Upper lobe of left lung (tissue), 4 donors: Measurements from ENCODE around the gene HS3ST5.

Source experiments
- CTCF ChIP-seq, 6 experiments: fragments of 450-650 bp in 4 of 6; fragments of 200-600 bp in 2 of 6; sonication (generic) in 2 of 6; IDR thresholded peaks; one replicate each; pipeline ENCODE4 v1.5.1; 2016 to 2019; ENCODE audit warnings: antibody characterized with exemption in 6 of 6
- EP300 ChIP-seq, 4 donors: sonication (generic); formaldehyde crosslinking; IDR thresholded peaks; one replicate each; pipeline ENCODE4 v1.5.1; 2017; ENCODE audit warnings: antibody characterized with exemption in 4 of 4, control low read depth in 2 of 4
- POLR2A ChIP-seq, 4 donors: fragments of 450-650 bp; IDR thresholded peaks; one replicate each; pipeline ENCODE4 v1.5.1; 2016 to 2017; ENCODE audit warnings: antibody characterized with exemption in 4 of 4, mild to moderate bottlenecking in 2 of 4
- POLR2AphosphoS5 ChIP-seq, 2 donors: sonication (generic); formaldehyde crosslinking; IDR thresholded peaks; one replicate each; pipeline ENCODE4 v1.5.1; 2017; ENCODE audit warnings: antibody characterized with exemption in 2 of 2

GRCh38 chr6:114052141-114052540, 290.7 kb downstream of the HS3ST5 start:
- TF ChIP-seq POLR2A (IDR thresholded peaks at IDR 0.05) (no peak), CTCF (IDR thresholded peaks at IDR 0.05) (no peak), POLR2AphosphoS5 (IDR thresholded peaks at IDR 0.05) (no peak), EP300 (IDR thresholded peaks at IDR 0.05) (no peak)
